SKM-1 treated with dmso at 0.1 percent for 144 hours (cell line): ENCODE measurements around the gene CR1.
"Not testable (repeated sequence)": the region's sequence is repeated elsewhere in the genome, so short reads cannot be mapped to it uniquely, and the experiment has no call there.

Experiments used
- DNase-seq: peaks from one replicate; lab custom pipeline; 2025; ENCODE audit not compliant: unreplicated experiment; lab: John Stamatoyannopoulos, UW

The CR1 gene

DNA sequence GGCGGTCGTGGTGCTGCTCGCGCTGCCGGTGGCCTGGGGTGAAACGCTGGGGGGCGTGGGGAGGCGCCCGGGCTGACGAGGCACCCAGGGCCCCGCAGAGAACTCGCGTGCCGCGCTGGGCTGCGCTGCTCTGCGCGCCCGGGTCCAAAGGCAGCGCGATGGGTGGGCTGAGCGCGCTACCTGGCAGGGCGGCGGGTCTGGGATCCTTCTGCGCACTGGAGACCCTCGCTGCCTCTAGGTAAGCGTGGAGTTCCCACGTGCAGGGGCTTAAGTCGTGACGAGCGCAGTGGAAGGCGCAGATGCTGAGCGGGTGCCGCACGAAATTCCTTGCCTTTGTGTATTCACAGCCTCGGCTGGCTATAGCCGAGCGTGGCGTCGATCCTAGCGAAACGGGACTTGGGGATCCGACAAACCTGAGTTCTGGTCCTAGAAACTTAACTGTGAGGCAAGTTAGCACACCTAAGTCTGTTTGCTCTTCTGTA, 173.6 kb downstream of the CR1 start:
- no peak for DNase-seq

DNA sequence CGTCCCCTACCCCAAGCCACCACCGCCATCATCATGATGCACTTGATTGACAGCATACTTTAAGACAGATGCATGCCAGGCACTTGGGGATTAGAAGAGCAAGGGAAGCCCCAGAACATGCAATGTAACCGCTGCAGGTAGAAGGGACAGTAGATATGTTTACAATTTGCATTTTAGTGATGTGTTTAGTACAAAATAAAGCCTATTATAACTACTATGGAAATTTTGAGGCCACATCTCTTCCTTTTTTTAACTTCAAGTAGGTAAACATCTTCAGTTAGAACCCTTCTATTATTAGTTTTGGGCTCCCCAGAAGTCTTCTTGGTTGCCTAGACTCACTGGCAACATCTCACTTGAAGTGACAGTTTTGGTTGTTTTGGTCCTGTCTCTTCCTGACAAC, 174.2 kb downstream of the CR1 start:
- DNase-seq, result no peak

DNA sequence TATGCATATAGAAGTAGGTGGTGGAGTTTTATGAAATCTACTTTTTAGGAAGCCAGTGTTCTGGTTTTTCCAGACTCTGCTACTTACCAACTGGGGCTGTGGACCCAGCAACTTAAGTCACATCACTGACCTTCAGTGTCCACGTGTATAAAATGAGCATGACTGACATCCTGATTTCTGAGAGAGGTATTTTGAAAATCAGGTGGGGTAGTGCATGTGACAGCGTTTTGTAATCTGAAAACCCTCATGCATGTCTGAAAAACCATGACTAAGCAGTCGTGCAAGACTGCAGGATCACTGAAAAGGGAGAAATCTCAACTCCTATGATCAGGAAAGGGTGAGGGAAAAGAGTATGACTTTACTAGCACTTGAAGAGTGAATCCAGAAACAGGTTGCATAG, 175.0 kb downstream of the CR1 start:
- DNase-seq, result no peak

DNA sequence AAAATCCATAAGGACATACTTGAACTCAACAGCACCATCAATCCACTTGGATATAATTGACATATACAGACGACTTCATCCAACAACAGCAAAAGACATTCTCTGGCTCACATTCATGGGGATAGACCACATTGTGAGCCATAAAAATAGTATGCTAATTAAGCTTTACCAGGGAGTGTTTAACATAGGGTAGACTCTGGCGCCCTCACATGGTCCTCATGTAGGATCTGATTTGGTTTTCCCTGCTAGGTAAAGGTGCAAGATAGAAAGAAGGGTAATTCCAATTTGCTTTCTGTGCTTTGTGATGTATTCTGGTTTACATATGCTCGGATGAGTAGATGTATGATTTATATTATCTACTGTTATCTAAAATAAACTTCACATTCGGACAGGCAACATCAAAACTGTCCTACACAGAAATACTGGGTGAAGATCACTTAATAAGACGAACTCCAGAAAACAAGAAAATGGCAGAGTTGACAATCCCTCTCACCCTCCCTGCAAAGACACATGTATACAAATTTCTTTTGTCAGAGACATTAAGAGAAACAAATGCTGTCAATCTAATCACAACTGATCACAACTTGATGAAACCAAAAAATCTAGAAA, 176.7 kb downstream of the CR1 start:
- DNase-seq, result peak; percentile 44

DNA sequence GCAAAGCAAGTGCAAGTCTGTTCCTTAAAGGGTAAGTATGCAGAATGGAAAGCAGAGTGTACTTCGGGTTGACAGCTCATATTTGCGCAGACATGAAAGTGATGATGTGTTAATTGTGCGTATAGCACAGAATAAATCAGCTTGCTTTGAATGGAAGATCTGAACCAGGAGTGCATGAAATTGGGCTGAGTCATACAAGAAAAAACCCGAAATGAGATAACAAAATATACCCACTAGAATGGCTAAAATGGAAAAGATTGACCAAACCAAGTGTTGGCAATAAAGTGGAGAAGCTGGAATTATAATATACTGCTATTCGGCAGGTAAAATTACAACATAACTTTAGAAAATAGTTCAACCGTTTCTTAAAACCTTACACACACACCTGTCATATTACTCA, 177.4 kb downstream of the CR1 start:
- no peak for DNase-seq

DNA sequence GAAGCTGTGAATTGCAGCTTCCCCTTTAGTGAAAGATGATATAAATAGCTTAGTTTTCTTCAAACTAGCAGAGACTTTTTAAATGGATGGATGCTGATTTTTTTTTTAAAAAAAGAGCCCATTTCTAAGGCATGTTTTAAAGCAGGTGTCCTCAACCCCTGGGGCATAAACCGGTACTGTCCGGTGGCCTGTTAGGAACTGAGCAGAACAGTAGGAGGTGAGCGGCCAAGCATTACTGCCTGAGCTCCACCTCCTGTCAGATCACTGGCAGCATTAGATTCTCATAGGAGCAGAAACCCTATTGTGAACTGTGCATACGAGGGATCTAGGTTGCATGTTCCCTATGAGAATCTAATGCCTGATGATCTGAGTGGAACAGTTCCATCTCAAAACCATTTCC, 180.2 kb downstream of the CR1 start:
- DNase-seq, result no peak

DNA sequence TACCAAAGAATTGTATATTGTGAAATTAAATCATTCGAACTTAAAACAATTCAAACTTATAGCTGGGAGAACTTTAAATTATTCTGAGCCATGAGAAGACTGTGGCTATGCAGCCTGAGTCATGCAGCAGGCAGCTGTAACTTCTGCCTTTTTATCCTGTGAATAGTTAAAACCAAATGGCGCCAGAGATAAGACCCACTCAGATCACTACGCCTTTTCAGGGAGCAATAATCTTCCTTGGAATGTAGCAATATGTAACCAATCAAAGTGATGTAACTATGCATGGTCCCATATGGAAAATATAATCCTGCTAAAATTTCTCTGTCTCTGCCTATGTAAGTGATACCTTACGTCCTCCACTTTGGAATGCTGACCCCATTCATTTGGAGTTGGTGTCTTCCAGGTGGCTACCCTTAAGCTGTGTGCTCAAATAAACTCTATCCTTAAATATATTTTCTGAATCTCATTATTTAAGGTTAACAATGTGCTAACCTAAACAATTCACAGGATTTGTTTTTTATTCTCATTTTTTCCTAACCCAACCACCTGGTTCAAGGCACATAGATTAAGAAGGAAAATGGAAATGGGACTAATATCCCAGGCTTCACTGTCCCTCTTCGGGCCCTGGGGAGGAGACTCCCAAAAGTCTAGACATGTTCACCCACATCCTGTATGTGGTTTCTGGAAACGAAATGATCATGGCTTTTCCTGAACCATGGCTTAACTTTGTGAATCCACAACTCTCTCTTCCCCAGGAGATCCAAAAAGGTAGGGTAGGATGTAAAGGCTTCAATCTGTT, 184.8 kb downstream of the CR1 start:
- DNase-seq, result not testable (repeated sequence)

DNA sequence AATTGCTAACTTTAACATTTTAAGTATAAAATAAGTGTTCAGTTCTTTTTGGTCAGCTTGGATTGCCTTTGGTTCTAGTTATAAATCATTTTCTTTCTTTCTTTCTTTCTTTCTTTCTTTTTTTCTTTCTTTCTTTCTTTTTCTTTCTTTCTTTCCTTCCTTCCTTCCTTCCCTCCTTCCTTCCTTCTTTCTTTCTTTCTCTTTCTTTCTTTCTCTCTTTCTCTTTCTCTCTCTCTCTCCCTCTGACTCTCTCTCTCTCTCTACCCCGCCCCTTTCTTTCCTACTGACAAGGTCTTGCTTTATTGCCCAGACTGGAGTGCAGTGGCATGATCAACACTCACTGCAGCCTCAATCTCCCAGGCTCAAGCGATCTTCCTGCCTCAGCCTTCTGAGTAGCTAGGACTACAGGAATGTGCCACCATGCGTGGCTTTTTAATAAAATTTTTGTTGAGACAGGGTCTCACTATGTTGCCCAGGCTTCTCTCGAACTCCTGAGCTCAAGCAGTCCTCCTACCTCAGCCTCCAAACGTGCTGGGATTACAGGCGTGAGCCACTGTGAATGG, 187.0 kb downstream of the CR1 start:
- not testable (repeated sequence) for DNase-seq

DNA sequence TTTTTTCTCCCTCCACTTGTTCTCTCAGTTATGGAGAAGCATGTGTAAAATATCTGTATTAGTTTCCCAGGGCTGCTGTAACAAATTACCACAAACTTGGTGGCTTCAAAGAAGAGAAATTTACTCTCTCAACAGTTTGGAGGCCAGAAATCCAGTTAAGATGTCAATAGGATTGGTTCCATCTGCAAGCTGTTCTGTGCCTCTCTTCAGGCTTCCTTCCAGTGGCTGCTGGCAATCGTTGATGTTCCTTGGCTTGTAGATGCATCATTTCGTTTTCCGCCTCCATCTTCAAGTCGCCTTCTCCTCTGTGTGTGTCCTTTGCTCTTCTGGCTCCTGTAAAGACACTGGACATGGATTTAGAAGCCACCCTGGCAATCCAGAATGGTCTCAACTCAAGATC, 194.6 kb downstream of the CR1 start:
- DNase-seq, result not testable (repeated sequence)

DNA sequence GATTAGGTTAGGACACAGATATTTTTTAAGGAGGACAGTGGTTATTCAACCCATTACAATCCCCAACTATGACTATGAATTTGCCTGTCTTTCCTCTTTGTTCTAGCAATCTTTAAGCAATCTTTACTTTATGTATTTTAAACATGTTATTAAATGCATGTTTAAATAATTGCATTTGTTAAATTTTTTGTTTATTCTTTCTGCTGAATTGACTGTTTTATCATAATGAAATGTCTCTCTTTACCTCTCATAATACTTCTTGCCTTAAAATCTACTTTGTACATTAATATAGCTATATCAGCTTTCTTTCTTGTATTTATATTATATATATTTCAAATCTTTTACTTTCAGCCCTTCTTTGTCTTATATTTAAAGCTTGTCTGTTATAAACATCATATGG, 195.1 kb downstream of the CR1 start:
- DNase-seq, result no peak
